Measurements from ENCODE around the gene DHX35. TPM values are rescaled to one million over a fixed set of nuclear protein-coding genes. Genes with fewer than 3 reads are reported as not detected.

The DHX35 gene
- total and polyA plus RNA-seq, 2 of the 8 experiments (the other 6 are each of a cell fraction or from before 2014, with no cell fraction given) = 21.9 to 27.7 TPM

DNA sequence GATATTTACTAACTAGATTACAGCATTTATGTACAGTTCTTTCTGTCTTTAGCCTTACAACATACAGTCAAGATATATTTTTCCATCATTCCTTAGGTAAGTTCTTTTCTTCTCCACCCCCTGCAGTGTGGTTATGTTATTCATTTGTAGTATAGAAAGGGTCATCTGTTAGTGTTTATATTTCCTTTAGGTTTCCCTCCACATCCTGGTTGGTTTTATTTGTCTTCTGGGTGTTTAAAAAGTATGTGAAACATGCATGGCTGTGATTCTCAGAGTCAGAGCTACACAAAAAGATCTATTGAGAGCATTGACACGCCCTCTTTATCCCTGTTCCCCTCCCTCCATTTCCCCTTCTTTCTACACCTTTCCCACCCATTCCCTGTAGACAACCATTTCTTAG is 20.1 kb downstream of the DHX35 start:
- Histone ChIP-seq H3K4me2 (ENCODE audit: insufficient read depth in 1 of 2, low read depth in 2 of 2, low read length in 2 of 2) (no peak overlapping the region), H3K4ac (replicated peaks; ENCODE audit: insufficient read length, low read depth, low read length) (no peak overlapping the region), H3K4me3 (ENCODE audit: extremely low read depth in 1 of 4, insufficient read depth in 2 of 4, low read depth in 3 of 4, low read length in 4 of 4) (no peak overlapping the region), H3K79me1 (ENCODE audit: low read depth, low read length) (no peaks in the 10 kb centered on the region), H2BK12ac (ENCODE audit: low read depth, low read length) (no peak overlapping the region), H4K5ac (ENCODE audit: insufficient read length, low read depth, low read length) (no peak overlapping the region), H3K79me2 (ENCODE audit: control insufficient read depth in 1 of 2, insufficient read depth in 2 of 2, low read length in 2 of 2) (peaks cover 0 to 21% of the 10 kb centered on the region in 2 experiments; a peak in 2 of 4 replicates), H2BK120ac (replicated peaks; ENCODE audit: low read depth, low read length) (no peak overlapping the region), H3K14ac (ENCODE audit: insufficient read length) (no peak overlapping the region), H3K23ac (ENCODE audit: insufficient read length) (no peak overlapping the region), H3K23me2 (ENCODE audit: low read depth, low read length) (no peaks in the 10 kb centered on the region; the same call in 1 of the 2 replicates), H4K8ac (ENCODE audit: extremely low read depth, insufficient read depth, low read length) (no peak overlapping the region), H2AK5ac (ENCODE audit: low read depth, low read length) (no peak overlapping the region), H2BK15ac (ENCODE audit: low read length) (no peak overlapping the region), H3K56ac (replicated peaks; ENCODE audit: insufficient read length, low read depth, low read length) (no peak overlapping the region), H2BK5ac (ENCODE audit: low read depth, low read length) (no peak overlapping the region), H3K36me3 (ENCODE audit: control insufficient read depth in 2 of 4, insufficient read depth in 4 of 4, low read length in 3 of 4) (peaks cover 0 to 7% (median 0%) of the 10 kb centered on the region in 4 experiments; a peak in 2 of 8 replicates), H3K9me3 (ENCODE audit: insufficient read depth in 2 of 2, low read depth in 1 of 2, low read length in 1 of 2) (no peaks in the 10 kb centered on the region), H3K27me3 (replicated peaks in 1 of 4; ENCODE audit: control insufficient read depth in 3 of 4, extremely low read depth in 1 of 4, insufficient read depth in 3 of 4, low read length in 3 of 4) (no peaks in the 10 kb centered on the region), H3K27ac (ENCODE audit: low read depth, low read length) (no peak overlapping the region), H4K91ac (replicated peaks; ENCODE audit: insufficient read length, low read length) (no peak overlapping the region), H3K4me1 (replicated peaks in 1 of 4; ENCODE audit: control insufficient read depth in 3 of 4, insufficient read depth in 4 of 4, low read length in 3 of 4) (no peaks in the 10 kb centered on the region; a peak in 1 of 7 replicates), H3K18ac (ENCODE audit: extremely low read depth, low read length) (no peak overlapping the region), H2AFZ (ENCODE audit: low read length) (no peak overlapping the region), H2BK20ac (ENCODE audit: low read length) (no peak overlapping the region), H4K20me1 (replicated peaks in 1 of 2; ENCODE audit: control insufficient read depth in 1 of 2, insufficient read depth in 2 of 2, low read length in 2 of 2) (peaks cover 0 to 1% of the 10 kb centered on the region in 2 experiments), H3K9ac (replicated peaks in 1 of 4; ENCODE audit: extremely low read depth in 1 of 4, low read depth in 3 of 4, low read length in 3 of 4) (no peak overlapping the region)
- 67% methylated on average over 1 of the region's 1 CpG; no CpG with 5 or more reads in 1 of the 2 experiments for WGBS, 2 experiments (ENCODE audit: extremely low coverage in 1 of 2, insufficient coverage in 1 of 2, insufficient read length in 1 of 2, insufficient replicate concordance in 2 of 2, low coverage in 1 of 2, low lambda C conversion rate in 2 of 2, missing lambda C conversion rate in 1 of 2)
- ChIA-PET CTCF (ENCODE audit: partially characterized antibody) (interaction anchor here (1.5 kb wide), 1 partner anchor 10 kb away, joined by 4 read pairs; no protein-coding TSS in a partner anchor), POLR2A (ENCODE audit: partially characterized antibody) (interaction anchor here (4.1 kb wide), 1 partner anchor 20 kb away, joined by 18 read pairs; the partner anchor contains the start of gene DHX35)
- DNase-seq (ENCODE audit: low read depth in 1 of 2, low spot score in 2 of 2) = no peak
- FAIRE-seq = no peak
- TF ChIP-seq SUZ12 (IDR thresholded peaks at IDR 0.05; ENCODE audit: low read length) = no peak
- TF ChIP-seq CHD1 (IDR thresholded peaks at IDR 0.05; ENCODE audit: low read depth, low read length) = no peak
- no peak for TF ChIP-seq RXRA (IDR thresholded peaks at IDR 0.05; ENCODE audit: insufficient read depth, low read depth, low read length)
- no peak for TF ChIP-seq BRCA1 (IDR thresholded peaks at IDR 0.05; ENCODE audit: low read depth, low read length)
- TF ChIP-seq, protein P1, sequence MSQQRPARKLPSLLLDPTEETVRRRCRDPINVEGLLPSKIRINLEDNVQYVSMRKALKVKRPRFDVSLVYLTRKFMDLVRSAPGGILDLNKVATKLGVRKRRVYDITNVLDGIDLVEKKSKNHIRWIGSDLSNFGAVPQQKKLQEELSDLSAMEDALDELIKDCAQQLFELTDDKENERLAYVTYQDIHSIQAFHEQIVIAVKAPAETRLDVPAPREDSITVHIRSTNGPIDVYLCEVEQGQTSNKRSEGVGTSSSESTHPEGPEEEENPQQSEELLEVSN (IDR thresholded peaks at IDR 0.05) = no peak
- TF ChIP-seq EGR1 (IDR thresholded peaks at IDR 0.05; ENCODE audit: borderline replicate concordance, low read depth, low read length) = no peak
- no peak for TF ChIP-seq SIX5 (IDR thresholded peaks at IDR 0.05; ENCODE audit: low read depth, low read length)
- TF ChIP-seq, protein P2, sequence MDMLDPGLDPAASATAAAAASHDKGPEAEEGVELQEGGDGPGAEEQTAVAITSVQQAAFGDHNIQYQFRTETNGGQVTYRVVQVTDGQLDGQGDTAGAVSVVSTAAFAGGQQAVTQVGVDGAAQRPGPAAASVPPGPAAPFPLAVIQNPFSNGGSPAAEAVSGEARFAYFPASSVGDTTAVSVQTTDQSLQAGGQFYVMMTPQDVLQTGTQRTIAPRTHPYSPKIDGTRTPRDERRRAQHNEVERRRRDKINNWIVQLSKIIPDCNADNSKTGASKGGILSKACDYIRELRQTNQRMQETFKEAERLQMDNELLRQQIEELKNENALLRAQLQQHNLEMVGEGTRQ (IDR thresholded peaks at IDR 0.05; ENCODE audit: low read length) = no peak
- TF ChIP-seq NRF1 (IDR thresholded peaks at IDR 0.05; ENCODE audit: low read depth, low read length) = no peak
- TF ChIP-seq SP2 (IDR thresholded peaks at IDR 0.05; ENCODE audit: low read length) = no peak
- no peak for TF ChIP-seq ASH2L (IDR thresholded peaks at IDR 0.05; ENCODE audit: low read length)
- TF ChIP-seq, protein P3, sequence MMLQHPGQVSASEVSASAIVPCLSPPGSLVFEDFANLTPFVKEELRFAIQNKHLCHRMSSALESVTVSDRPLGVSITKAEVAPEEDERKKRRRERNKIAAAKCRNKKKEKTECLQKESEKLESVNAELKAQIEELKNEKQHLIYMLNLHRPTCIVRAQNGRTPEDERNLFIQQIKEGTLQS (IDR thresholded peaks at IDR 0.05; ENCODE audit: insufficient read depth, low read depth, low read length) = no peak
